H1 (cell line): ENCODE measurements around the gene RBM20. TPM values are rescaled to one million over a fixed set of nuclear protein-coding genes. Genes with fewer than 3 reads are reported as not detected.

ENCODE experiments used
- CTCF ChIA-PET: fragments of 300-600 bp; sonication (Branson Sonifier 250); formaldehyde crosslinking; loops from one replicate; lab custom pipeline; 2021; ENCODE audit not compliant: partially characterized antibody; lab: Charles Lee
- POLR2A ChIA-PET: fragments of 300-600 bp; sonication (Branson Sonifier 250); formaldehyde crosslinking; loops from one replicate; lab custom pipeline; 2021; ENCODE audit warnings: inconsistent platforms; ENCODE audit not compliant: partially characterized antibody; lab: Charles Lee
- DNase-seq, 2 experiments: peaks; one replicate each; pipeline versions ENCODE4 v3.0.0 to v3.0.0-alpha.2; 2010 to 2022; ENCODE audit warnings: low spot score in 2 of 2, low read depth in 1 of 2, mixed read lengths in 1 of 2
- FAIRE-seq: peaks from 2 replicates; lab custom pipeline; 2011; peaks lifted over from hg19 to GRCh38; lab: Jason Lieb, UNC
- H2AFZ ChIP-seq: 2 replicates; pipeline ENCODE4 v1.8.1; 2012; ENCODE audit warnings: low read length, inconsistent platforms
- H2AK5ac ChIP-seq: 2 replicates; pipeline ENCODE4 v1.6.1; 2013; ENCODE audit warnings: low read depth, low read length
- H2BK120ac ChIP-seq: replicated peaks from 2 replicates; pipeline ENCODE3; 2013; ENCODE audit warnings: low read depth, low read length, inconsistent platforms
- H2BK12ac ChIP-seq: 2 replicates; pipeline ENCODE4 v1.6.1; 2013; ENCODE audit warnings: low read depth, low read length
- H2BK15ac ChIP-seq: 2 replicates; pipeline ENCODE4 v1.6.1; 2013; ENCODE audit warnings: low read length
- H2BK20ac ChIP-seq: 2 replicates; pipeline ENCODE4 v1.6.1; 2013; ENCODE audit warnings: low read length
- H2BK5ac ChIP-seq: 2 replicates; pipeline ENCODE4 v1.6.1; 2013; ENCODE audit warnings: low read depth, low read length
- H3K14ac ChIP-seq: 2 replicates; pipeline ENCODE4 v1.6.1; 2013; ENCODE audit warnings: inconsistent platforms; ENCODE audit not compliant: insufficient read length
- H3K18ac ChIP-seq: 2 replicates; pipeline ENCODE4 v1.6.1; 2013; ENCODE audit warnings: low read length; ENCODE audit errors: extremely low read depth
- H3K23ac ChIP-seq: 2 replicates; pipeline ENCODE4 v1.6.1; 2013; ENCODE audit warnings: inconsistent platforms; ENCODE audit not compliant: insufficient read length
- H3K23me2 ChIP-seq: 2 replicates; pipeline ENCODE4 v1.6.1; 2013; ENCODE audit warnings: low read depth, low read length
- H3K27ac ChIP-seq: 2 replicates; pipeline ENCODE4 v1.6.1; 2011; ENCODE audit warnings: low read depth, low read length, inconsistent platforms
- H3K27me3 ChIP-seq, 4 experiments: replicated peaks in 1 of 4; 1 replicate in 1 of 4; 2 replicates in 3 of 4; pipeline versions ENCODE4 v1.6.1 to v1.8.1; 2011 to 2013; ENCODE audit warnings: low read length in 3 of 4, mild to moderate bottlenecking in 3 of 4, inconsistent platforms in 2 of 4, mixed read lengths in 2 of 4, moderate library complexity in 1 of 4; ENCODE audit not compliant: control insufficient read depth in 3 of 4, insufficient read depth in 3 of 4; ENCODE audit errors: extremely low read depth in 1 of 4
- H3K36me3 ChIP-seq, 4 experiments: 2 replicates each; pipeline versions ENCODE4 v1.6.1 to v1.8.1; 2011 to 2013; ENCODE audit warnings: mild to moderate bottlenecking in 4 of 4, low read length in 3 of 4, moderate library complexity in 2 of 4, control low read depth in 1 of 4, inconsistent platforms in 1 of 4; ENCODE audit not compliant: insufficient read depth in 4 of 4, control insufficient read depth in 2 of 4
- H3K4ac ChIP-seq: replicated peaks from 2 replicates; pipeline ENCODE3; 2013; ENCODE audit warnings: low read length, low read depth, mixed read lengths, inconsistent platforms; ENCODE audit not compliant: insufficient read length
- H3K4me1 ChIP-seq, 4 experiments: replicated peaks in 1 of 4; 1 replicate in 1 of 4; 2 replicates in 3 of 4; pipeline versions ENCODE4 v1.6.1 to v1.8.1; 2011 to 2013; ENCODE audit warnings: low read length in 3 of 4, inconsistent platforms in 2 of 4, mixed read lengths in 1 of 4; ENCODE audit not compliant: insufficient read depth in 4 of 4, control insufficient read depth in 3 of 4
- H3K4me2 ChIP-seq, 2 experiments: 2 replicates each; pipeline versions ENCODE4 v1.6.1 to v1.8.1; 2011 to 2013; ENCODE audit warnings: low read depth in 2 of 2, low read length in 2 of 2, control low read depth in 1 of 2, inconsistent platforms in 1 of 2, mild to moderate bottlenecking in 1 of 2; ENCODE audit not compliant: insufficient read depth in 1 of 2
- H3K4me3 ChIP-seq, 4 experiments: fragments of 200-600, 300-600 bp in 1 of 4; sonication (generic), shearing (Covaris generic), sonication (Bioruptor Twin) in 1 of 4; 2 replicates each; pipeline versions ENCODE4 v1.5.1 to v1.8.1; 2011 to 2016; ENCODE audit warnings: low read length in 4 of 4, low read depth in 3 of 4, control low read depth in 2 of 4, inconsistent platforms in 2 of 4, mild to moderate bottlenecking in 2 of 4, mixed read lengths in 1 of 4, moderate library complexity in 1 of 4; ENCODE audit not compliant: insufficient read depth in 2 of 4; ENCODE audit errors: extremely low read depth in 1 of 4
- H3K56ac ChIP-seq: replicated peaks from 2 replicates; pipeline ENCODE3; 2013; ENCODE audit warnings: low read depth, mild to moderate bottlenecking, mixed read lengths, low read length, inconsistent platforms; ENCODE audit not compliant: insufficient read length
- H3K79me1 ChIP-seq: 2 replicates; pipeline ENCODE4 v1.6.1; 2013; ENCODE audit warnings: low read depth, low read length, control low read depth
- H3K79me2 ChIP-seq, 2 experiments: 2 replicates each; pipeline versions ENCODE4 v1.6.1 to v1.8.1; 2012 to 2013; ENCODE audit warnings: low read length in 2 of 2, mild to moderate bottlenecking in 2 of 2, inconsistent platforms in 1 of 2; ENCODE audit not compliant: insufficient read depth in 2 of 2, control insufficient read depth in 1 of 2
- H3K9ac ChIP-seq, 4 experiments: replicated peaks in 1 of 4; 1 replicate in 1 of 4; 2 replicates in 3 of 4; pipeline versions ENCODE4 v1.6.1 to v1.8.1; 2011 to 2013; ENCODE audit warnings: low read depth in 3 of 4, low read length in 3 of 4, control low read depth in 2 of 4, mild to moderate bottlenecking in 2 of 4, moderate library complexity in 2 of 4, inconsistent platforms in 1 of 4; ENCODE audit errors: extremely low read depth in 1 of 4
- H3K9me3 ChIP-seq, 2 experiments: 2 replicates each; pipeline versions ENCODE4 v1.6.1 to v1.8.1; 2012 to 2013; ENCODE audit warnings: mild to moderate bottlenecking in 2 of 2, moderate library complexity in 2 of 2, control low read depth in 1 of 2, inconsistent platforms in 1 of 2, low read depth in 1 of 2, low read length in 1 of 2, mixed read lengths in 1 of 2; ENCODE audit not compliant: insufficient read depth in 2 of 2
- H4K20me1 ChIP-seq, 2 experiments: replicated peaks in 1 of 2; 2 replicates each; pipeline versions ENCODE3 to v1.8.1; 2011 to 2013; ENCODE audit warnings: inconsistent platforms in 2 of 2, low read length in 2 of 2, mild to moderate bottlenecking in 1 of 2; ENCODE audit not compliant: insufficient read depth in 2 of 2, control insufficient read depth in 1 of 2
- H4K5ac ChIP-seq: 2 replicates; pipeline ENCODE4 v1.6.1; 2013; ENCODE audit warnings: low read length, low read depth, mixed read lengths, inconsistent platforms; ENCODE audit not compliant: insufficient read length
- H4K8ac ChIP-seq: 2 replicates; pipeline ENCODE4 v1.8.0; 2013; ENCODE audit warnings: mild to moderate bottlenecking, moderate library complexity, low read length, inconsistent platforms; ENCODE audit not compliant: insufficient read depth; ENCODE audit errors: extremely low read depth
- H4K91ac ChIP-seq: replicated peaks from 2 replicates; pipeline ENCODE3; 2013; ENCODE audit warnings: low read length, mixed read lengths, inconsistent platforms; ENCODE audit not compliant: insufficient read length
- E2F6 ChIP-seq: IDR thresholded peaks from 2 replicates; pipeline ENCODE4 v1.6.1; 2012; ENCODE audit warnings: inconsistent platforms
- MAX ChIP-seq: IDR thresholded peaks from 2 replicates; pipeline ENCODE4 v1.6.1; 2012; ENCODE audit warnings: inconsistent platforms
- PHF8 ChIP-seq: fragments of 200-600 bp; sonication (generic); conservative IDR thresholded peaks from 2 replicates; pipeline ENCODE4 v1.7.1; 2012; ENCODE audit warnings: low read depth, mild to moderate bottlenecking, inconsistent platforms, low read length, moderate library complexity
- POLR2AphosphoS5 ChIP-seq: IDR thresholded peaks from 2 replicates; pipeline ENCODE4 v1.6.1; 2011; ENCODE audit warnings: low read depth, low read length
- WGBS, 2 experiments: shearing (Covaris generic) in 1 of 2; methylation state at CpG; one replicate each; pipeline versions ENCODE4 v1.1.6 to v1.1.7; 2013 to 2015; ENCODE audit warnings: low lambda C conversion rate in 2 of 2, mixed read lengths in 2 of 2, inconsistent platforms in 1 of 2, low coverage in 1 of 2, missing lambda C conversion rate in 1 of 2; ENCODE audit not compliant: insufficient replicate concordance in 2 of 2, insufficient coverage in 1 of 2, insufficient read length in 1 of 2; ENCODE audit errors: extremely low coverage in 1 of 2, missing lambda C conversion rate in 1 of 2; 5-methylcytosine and 5-hydroxymethylcytosine counted together
- polyA plus RNA-seq, 7 experiments: library from polyadenylated mRNA; depleted of rRNA in 3 of 7; stranded (reverse) in 5 of 7; unstranded in 2 of 7; fragments of >200 nt in 5 of 7; fragments of 200-250 nt in 2 of 7; gene quantifications; 1 replicate in 5 of 7; 2 replicates in 1 of 7; 4 replicates in 1 of 7; pipeline versions ENCODE4 v1.2.1 to v1.2.3, GENCODE V29; 2011 to 2013; ENCODE audit warnings: missing spikeins in 2 of 7, mixed read lengths in 2 of 7
- total RNA-seq: library from RNA; stranded (reverse); fragmentation: NEBNext Ultra II Directional; extraction: Animal tissue kit (Norgen Biotek cat#: 25700); gene quantifications from 2 replicates; pipeline ENCODE4 v1.2.1, GENCODE V29; 2021

RBM20 gene
- total and polyA plus RNA-seq, 2 of the 8 experiments (the other 6 are each of a cell fraction or from before 2014, with no cell fraction given) = 0.05 to 0.63 TPM

DNA sequence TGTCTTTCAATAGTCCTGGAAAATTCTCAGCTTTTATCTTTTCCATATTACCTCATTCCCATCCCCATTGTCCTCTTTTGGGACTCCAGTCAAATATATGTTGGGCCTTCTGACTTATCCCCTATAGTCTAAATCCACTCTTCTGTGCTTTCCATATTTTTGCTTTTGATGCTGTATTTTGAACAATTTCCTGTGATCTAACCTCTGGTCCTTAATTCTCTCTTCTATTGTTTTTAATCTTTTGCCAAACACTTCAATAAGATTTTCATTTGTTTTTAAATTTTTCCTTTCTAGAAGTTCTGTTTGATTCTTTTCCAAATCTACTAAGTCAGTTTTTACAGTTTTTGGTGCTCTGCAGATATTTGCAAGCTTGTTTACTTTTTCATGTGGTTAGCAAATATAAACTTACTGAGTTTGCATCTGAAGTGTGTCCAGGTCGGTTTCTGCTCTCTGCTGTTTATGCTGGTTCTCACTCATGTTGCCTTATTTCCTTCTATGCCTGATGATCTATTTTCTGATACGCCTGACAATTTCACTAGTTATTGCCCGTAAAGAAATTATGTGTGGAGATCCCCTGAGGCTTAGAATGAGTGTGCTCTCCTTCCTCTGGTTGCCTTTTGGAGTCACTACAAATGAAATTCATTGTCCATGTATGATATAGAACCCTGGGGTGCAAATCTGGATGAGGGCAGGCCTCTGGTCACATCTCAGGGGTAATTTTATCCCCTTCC is 110.4 kb downstream of the RBM20 start:
- Histone ChIP-seq H2BK5ac (no peak overlapping the region), H3K27me3 (no peaks in the 10 kb centered on the region), H3K4ac (no peak overlapping the region), H3K79me2 (no peaks in the 10 kb centered on the region), H2AK5ac (no peak overlapping the region), H3K23ac (no peak overlapping the region), H3K18ac (no peak overlapping the region), H2AFZ (no peak overlapping the region), H2BK15ac (no peak overlapping the region), H4K5ac (no peak overlapping the region), H3K4me2 (no peak overlapping the region), H3K56ac (no peak overlapping the region), H3K4me1 (no peaks in the 10 kb centered on the region), H3K79me1 (no peaks in the 10 kb centered on the region), H2BK12ac (no peak overlapping the region), H2BK120ac (no peak overlapping the region), H3K9ac (no peak overlapping the region), H3K14ac (no peak overlapping the region), H4K8ac (no peak overlapping the region), H3K4me3 (no peak overlapping the region), H4K91ac (no peak overlapping the region), H3K27ac (no peak overlapping the region), H3K23me2 (no peaks in the 10 kb centered on the region), H3K9me3 (peaks cover 0 to 1% of the 10 kb centered on the region in 2 experiments; a peak in 1 of 4 replicates), H2BK20ac (no peak overlapping the region), H3K36me3 (no peaks in the 10 kb centered on the region), H4K20me1 (no peaks in the 10 kb centered on the region)
- FAIRE-seq (no peak), DNase-seq (no peak)
- POLR2A ChIA-PET = no interaction called here
- TF ChIP-seq E2F6 (no peak), POLR2AphosphoS5 (no peak), PHF8 (no peak), MAX (no peak)
- CTCF ChIA-PET = interaction anchor here (0.6 to 1.5 kb wide), 4 partner anchors 11 to 875 kb away, joined by 3 to 5 read pairs (median 4); no protein-coding TSS in a partner anchor
- WGBS, 2 experiments = 94% methylated on average over 3 of the region's 3 CpGs; no CpG with 5 or more reads in 1 of the 2 experiments
